ENCODE results near the gene SNRPB.

SNRPB gene

DNA sequence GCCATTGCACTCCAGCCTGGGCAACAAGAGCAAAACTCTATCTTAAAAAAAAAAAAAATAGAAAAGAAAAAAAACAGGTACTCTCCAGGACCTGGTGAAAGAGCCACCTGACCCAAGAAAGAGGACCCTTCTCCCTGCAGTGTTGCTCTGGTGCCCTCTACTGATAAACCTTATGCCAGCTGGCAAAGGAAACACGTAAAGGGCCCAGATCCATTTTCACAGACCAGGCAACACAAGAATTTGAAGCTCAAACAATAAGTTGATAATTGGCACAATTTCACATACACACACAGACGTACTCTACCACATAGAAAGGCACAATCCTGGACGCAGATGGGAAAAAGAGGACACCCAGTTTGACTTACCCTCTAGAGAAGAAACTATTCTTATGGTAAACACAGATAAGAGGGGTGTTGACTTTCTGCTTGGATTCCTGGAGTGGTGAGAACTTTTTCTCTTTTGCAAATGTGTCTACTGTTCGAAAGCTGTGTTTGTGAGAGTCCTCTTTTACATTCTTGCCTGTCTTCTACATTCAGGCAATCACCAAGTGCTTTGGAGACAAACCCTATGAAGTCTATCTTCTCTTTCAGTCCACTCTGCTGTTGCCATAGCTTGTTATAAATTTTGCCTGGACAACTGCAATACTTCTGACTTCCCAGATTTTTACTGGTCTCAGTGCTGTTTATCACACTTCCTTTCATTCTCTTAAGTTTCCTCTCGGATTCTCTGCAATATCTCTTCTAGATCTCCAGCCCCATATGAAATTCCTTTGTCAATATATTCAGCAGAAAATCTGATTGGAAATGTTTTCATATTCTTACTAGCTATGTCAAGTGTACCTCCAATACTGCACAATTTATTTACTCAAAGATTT lies 6.4 kb upstream of the SNRPB start:
- no peak for DNase-seq
- intact Hi-C loops (cut with DNase I) = no loop called here

DNA sequence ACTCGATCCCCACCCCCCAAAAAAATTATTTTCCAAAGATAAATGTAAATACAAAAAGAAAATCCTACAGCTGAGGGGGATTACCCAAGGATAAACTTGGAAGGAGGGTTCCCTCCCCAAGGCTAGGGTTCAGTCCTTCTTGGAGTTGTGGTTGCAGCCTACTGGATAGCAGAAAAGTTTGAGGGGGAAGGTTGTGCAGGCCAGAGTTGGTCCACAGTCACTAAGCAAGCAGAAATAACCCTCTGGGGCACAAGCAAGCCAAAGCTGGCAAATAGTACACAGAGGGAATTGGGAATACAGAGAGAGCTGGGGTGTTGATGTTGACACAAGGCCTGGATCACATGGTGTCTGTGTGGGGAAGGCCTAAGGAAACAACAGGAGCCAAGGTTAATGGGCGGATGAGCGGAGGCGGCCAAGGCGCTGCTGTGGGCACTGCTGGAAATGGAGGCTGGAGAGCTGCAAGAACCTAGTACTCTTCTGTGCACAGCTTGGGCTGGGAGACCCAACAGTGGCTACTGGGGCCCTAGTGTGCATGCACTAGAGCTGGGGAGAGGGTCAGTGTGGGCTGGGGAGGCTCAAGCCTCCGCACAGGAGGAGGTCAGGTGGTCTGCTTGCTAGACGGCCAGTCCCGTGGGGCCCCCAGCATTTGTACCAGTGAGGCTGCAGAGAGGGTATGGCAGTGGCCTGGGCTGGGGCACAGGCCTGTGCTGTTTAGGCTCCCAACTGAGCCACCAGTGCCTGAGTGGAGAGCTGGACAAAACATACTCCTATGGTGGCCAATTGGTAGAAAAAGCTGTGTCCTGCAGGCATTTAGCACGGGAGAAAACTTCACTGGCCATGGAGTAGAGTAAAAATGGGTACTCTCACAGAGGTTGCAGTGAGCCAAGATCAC lies 5.5 kb upstream of the SNRPB start:
- DNase-seq = no peak

DNA sequence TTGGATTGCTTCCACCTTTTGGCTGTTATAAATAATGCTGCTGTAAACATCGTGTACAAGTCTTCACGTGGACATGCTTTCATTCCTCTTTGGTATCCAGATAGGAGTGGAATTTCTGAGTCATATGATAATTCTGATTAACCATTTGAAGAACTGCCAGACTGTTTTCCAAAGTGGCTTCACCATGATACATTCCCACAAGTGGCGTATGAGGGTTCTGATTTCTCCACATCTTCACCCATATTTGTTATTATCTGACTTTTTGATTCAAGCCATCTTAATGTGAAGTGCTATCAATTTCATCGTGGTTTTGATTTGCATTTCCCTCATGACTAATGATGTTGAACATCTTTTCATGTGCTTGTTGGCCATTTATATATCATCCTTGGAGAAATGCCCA lies 2.9 kb upstream of the SNRPB start:
- intact Hi-C loops (cut with DNase I) = loop anchor here (5.0 kb wide), 2 partner anchors 49 to 179 kb away; partner anchors contain the start of gene NOP56
- DNase-seq = no peak

More for the DNA sequence above, 5.5 kb upstream of the SNRPB start:
- intact Hi-C loops (cut with DNase I) = no loop called here

DNA sequence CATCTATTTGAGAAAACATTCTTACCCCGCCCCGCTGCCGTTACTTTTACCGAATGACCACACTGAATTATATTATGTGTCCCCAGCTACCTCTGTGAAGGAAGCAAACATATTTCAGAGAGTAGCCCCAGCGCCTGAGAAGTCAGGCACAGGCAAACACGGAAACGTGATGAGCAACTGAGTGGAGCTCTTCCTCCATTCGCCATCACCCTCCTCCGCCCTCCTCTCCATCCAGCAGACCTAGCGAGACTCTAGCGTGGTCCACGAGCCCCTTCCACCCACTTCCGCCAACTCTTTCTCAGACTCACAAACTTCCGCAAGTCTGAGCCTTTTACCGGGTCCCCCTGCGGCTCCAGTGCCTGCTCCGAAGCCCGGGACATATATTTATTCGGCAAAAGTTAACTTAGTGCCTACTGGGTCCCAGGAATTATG lies 582 bp downstream of the SNRPB start:
- peak in 6 of 10 donors; percentile 8 to 84 (median 57) for DNase-seq
- intact Hi-C loops (cut with DNase I) = loop anchor here (2.0 to 5.0 kb wide), 3 partner anchors 39 to 182 kb away; partner anchors contain the start of genes NOP56 and ZNF343

DNA sequence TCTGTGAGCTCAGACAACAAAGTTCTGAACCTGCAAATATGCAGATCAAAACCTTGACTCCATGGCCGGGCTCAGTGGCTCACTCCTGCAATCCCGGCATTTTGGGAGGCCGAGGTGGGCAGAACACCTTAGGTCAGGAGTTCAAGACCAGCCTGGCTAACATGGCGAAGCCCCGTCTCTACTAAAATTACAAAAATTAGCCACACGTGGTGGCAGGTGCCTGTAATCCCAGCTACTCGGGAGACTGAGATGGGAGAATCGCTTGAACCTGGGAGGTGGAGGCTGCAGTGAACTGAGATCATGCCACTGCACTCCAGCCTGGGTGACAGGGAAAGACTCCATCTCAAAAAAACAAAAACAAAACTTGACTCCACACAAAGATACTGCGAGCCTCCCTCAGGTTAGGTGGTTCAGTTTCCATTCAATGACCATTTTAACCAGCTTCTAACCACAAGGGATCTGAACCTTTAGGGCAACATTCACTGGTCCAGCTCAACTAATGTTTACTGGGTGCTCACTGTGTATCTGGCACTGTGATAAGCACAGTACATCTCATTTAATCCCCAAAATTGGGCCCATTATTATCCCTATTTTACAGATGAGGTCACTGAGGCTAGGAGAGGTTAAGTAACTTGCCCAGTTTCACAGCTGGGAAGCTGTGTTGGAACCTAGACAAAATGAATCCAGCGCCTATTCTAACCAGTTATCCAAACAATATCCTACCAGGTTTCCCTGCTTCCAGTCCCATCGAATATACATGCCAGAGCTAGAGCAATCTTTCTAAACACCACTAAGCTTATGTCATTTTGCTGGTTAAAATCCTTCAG lies 1.8 kb downstream of the SNRPB start:
- intact Hi-C loops (cut with DNase I) = no loop called here
- DNase-seq = peak in 1 of 10 donors; percentile 79

DNA sequence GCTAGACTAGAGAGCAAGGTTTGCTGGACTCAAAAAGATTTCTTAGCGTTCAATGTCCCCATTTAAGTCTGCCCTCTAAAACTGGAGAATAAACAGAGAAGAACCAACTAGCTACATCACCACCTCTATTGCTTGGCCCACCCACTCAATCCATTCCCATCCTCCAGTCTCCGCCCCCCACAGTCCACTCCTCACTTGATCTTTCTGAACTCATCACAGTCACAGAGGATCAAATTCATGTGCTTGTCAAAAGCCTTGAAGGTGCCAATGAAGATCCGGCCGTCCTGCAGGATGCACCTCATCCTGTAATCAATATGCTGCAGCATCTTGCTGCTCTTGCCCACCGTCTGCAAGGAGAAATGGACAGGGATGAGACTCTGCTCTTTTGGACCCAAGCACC lies 3.2 kb downstream of the SNRPB start:
- intact Hi-C loops (cut with DNase I) = no loop called here

DNA sequence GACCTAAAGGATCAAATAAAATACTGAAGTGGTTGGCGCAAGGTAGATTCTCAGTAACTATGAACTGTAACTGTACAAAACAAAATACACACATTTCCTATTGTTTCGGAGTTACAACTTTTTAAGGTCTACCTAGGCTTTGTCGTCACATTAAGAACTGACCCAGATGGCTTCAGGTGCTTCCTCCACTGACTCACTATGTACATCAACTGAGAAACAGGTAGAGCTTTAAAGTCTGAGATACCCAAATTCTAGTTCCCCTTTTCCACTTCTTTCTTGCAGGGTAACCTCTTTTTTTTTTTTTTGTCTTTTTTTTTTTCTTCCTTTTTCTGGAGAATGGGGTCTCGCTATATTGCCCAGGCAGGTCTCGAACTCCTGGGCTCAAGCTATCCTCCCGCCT lies 5.5 kb downstream of the SNRPB start:
- intact Hi-C loops (cut with DNase I) = no loop called here
- no peak for DNase-seq

More for the DNA sequence above, 3.2 kb downstream of the SNRPB start:
- no peak for DNase-seq

DNA sequence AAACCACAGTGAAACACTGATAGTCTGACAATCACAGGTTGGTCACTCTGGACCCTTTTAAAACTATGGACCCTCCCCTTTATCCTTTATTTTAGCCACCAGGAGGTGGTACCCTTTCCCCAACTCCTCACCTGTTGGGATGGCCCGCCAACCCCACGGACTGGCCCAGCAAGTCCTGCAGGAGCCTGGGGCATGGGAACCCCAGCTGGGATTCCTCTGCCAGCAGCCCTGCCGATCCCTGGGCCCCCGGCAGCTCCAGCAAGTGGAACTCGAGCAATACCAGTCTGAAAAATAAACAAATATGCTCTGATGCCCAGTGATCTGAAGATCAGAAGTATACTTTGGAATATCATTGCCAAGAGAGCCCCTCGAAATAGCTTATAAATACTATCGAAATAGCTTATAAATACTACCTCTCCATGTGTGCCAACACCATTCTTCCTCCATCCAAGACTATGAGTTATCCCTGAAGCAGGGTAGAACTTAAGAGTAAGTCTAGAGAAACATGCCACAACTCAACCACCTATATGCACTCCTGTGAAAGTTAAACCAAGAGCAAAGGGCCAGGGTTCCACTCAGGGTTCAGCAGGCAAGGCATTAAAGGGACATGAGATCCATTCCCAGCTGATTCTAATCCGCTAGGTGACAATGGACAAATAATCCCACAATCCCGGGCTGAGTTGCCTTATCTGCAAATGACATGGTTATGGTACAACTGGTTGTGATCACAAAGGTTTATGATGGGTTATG lies 6.8 kb downstream of the SNRPB start:
- intact Hi-C loops (cut with DNase I) = no loop called here
- DNase-seq = no peak

DNA sequence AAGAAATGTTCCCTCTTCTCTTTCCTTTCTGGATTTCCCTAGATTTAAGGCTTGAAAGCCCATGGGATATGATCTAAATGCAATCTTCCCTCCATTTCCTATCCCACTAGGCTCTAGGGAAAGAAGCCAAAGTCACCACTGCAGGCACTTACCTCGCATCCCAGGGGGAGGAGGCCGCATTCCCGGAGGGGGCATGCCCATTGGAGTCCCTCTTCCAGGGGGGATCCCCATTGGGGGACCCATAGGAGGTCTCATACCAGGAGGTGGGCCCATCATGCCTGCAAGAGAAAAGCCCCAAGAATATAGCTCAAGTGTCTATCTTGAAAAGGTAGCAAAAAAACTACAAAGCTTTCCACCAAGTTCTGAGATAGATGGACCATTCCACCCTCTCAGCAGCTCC lies 8.1 kb downstream of the SNRPB start:
- DNase-seq = no peak
- intact Hi-C loops (cut with DNase I) = no loop called here

DNA sequence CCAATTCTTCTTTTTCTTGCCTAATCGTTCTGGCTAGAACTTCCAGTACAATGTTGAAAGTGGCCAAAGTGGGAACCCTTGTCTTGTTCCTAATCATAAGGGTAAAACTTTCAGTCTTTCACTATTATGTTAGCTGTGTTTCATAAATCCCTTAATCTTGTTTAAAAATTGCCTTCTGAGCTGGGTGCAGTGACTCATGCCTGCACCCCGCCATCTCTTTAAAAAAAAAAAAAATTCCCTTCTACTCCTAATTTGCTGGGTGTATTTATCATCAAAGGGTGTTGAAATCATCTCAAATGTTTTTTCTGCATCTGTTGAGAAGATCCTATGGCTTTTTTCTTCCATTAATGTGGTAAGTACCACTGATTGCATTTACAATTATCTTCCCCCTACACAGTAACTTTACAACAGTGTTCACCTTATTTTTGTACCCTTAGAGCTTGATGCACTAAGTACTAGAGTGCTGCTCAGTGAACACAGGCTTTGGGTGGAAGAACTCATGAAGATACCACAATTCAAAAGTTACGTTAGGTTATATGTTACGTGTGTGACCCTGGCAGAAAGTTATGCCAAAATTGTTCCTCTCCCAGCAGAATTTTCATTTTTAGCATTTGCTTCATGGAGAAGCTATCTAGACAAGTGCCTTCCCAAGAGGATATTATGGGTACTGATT lies 9.7 kb downstream of the SNRPB start:
- no peak for DNase-seq
- intact Hi-C loops (cut with DNase I) = no loop called here

DNA sequence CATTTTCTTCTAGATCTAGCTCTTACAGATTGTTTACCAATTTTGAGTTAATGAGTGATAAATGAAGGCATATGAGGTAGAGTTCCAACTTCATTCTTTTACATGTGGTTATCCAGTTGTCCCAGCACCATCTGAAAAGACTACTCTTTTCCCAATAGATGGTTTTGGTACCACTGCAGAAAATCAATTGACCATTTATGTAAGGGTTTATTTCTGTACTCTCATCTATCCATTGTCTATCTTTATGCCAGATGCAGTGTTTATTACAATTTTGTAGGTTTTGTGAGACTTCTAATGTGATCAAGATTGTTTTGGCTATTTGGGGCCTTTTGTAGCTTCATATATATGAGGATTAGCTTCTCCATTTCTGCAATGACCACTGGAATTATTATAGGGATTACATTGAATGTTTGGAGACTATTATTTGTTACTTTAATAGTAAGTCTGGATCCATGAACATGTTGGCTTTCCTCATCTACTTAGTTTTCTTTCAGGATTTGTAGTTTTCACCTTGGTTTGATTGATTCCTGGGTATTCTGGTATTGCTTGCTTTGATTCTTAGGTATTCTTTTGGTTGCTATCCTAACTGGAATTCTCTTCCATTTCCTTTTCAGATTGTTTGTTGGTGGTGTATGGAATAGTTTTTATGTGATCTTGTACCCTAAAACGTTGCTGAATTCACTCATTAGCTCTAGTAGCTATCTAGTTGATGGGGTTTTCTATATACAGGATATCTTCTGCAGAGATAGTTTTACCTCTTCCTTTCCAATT lies 10.4 kb downstream of the SNRPB start:
- DNase-seq = no peak
- intact Hi-C loops (cut with DNase I) = loop anchor here (10.0 kb wide), 1 partner anchor 695 kb away; no protein-coding TSS in a partner anchor

DNA sequence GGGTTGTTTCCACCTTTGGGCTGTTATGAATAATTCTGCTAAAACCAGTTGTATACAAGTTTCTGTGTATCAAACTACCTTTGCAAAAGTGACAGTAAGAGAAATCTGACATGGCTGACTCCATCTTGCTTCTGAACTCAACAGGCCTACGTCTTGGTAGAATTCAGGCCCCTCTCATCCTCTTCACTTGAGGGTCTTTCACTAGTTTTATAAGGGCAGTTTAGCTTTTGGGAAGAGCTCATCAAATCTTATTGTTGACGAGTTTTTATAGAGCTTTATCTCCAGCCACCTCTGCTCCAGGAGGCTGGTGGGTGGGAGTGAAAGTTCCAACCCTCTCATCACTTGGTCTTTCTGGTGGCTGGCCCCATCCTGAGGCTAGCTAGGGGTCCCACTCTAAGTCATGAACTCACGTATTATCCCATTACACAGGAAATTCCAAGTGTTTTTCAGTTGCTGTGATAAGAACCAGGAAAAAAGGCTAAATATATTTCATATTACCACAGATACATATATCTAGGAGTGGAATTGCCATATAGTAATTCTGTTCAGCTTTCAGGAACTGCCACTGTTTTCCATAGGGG lies 11.6 kb downstream of the SNRPB start:
- intact Hi-C loops (cut with DNase I) = loop anchor here (10.0 kb wide), 1 partner anchor 694 kb away; no protein-coding TSS in a partner anchor
- no peak for DNase-seq

DNA sequence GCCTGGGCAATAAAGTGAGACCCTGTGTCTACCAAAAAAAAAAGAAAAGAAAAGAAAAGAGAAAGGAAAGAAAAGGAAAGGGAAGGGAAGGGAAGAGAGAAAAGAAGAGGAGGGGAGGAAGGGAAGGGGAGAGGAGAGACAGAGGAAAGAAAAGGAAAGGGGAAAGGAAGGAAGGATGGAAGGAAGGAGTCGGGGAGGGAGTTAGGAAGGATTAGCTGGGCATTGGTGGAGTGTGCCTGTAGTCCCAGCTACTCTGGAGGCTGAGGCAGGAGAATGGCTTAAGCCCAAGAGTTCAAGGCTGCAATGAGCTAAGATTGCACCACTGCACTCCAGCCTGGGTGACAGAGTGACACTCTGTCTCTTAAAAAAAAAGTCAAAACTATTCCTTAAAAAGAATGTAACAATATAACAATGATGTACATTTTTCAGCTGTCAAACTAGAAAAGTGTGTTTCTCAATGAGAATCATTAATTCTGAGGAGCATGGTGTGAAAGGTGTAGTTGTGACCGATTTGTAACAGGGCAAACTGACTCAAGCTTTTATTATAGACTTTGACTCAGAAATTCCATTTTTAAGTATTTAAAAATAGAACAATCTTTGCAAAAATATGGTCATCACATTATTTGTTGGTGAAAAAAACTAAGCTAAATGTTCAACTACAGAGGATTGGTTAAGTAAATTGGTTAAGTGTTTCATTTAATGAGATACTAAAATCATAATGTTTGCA lies 14.7 kb downstream of the SNRPB start:
- intact Hi-C loops (cut with DNase I) = loop anchor here (10.0 kb wide), 1 partner anchor 691 kb away; no protein-coding TSS in a partner anchor
- DNase-seq = no peak

DNA sequence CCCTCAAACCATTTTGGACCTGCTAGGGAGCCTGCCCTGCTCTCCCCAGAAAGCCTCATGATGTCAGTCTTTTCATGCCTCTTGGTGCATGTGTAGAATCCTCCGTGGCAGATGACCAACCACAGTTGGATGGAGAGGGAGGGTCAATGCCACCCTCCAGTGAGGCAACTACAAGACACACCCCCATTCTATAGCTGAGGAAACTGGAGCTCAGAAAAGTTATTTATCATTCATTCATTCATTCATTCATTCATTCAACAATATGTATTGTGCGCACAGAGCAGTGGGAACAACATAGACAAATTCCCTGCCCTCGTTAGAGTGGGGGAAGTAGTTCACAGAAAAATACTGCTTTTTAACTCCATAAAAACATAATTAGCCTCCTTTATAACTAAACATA lies 16.8 kb downstream of the SNRPB start:
- intact Hi-C loops (cut with DNase I) = loop anchor here (1.0 to 10.0 kb wide), 3 partner anchors 246 to 689 kb away; no protein-coding TSS in a partner anchor
- no peak for DNase-seq

DNA sequence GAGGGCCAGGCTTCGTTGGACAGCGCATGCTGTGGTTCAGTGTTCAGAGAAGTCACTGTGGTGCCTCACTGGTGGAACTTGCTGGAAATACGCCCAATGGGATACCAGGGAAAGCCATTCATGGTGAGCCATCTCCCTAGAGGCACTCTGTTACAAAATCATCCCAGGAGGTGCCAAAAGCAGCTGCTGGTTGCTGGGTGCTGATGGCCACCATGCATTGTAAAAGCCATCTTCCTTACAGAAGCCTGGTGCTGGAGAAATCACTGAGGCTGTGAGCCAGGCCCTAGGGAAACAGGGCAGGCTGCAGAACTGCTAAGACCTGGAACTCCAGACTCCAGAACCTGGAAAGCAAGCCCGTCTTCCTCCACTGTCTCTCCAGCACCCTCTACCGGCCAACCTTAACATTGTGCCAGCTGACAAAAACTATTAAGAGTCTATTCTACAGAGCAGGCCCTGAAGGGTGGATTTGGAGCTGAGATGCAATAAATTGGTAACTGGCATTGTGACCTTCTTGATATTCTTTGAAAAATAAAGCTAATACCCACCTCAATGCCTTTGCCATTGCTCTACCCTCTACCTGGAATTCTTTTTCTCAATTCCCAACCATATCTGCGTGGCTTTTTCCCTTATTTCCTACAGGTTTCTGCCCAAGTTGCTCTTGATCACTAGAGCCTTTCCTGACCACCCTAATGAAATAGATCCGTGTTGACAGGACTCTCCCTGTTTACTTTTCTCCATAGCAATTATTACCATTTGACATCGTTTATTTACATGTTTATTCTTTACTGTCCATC lies 18.5 kb downstream of the SNRPB start:
- peak; percentile 56 to 94 (median 80) for DNase-seq
- intact Hi-C loops (cut with DNase I) = loop anchor here (1.0 to 10.0 kb wide), 3 partner anchors 102 to 687 kb away; no protein-coding TSS in a partner anchor

DNA sequence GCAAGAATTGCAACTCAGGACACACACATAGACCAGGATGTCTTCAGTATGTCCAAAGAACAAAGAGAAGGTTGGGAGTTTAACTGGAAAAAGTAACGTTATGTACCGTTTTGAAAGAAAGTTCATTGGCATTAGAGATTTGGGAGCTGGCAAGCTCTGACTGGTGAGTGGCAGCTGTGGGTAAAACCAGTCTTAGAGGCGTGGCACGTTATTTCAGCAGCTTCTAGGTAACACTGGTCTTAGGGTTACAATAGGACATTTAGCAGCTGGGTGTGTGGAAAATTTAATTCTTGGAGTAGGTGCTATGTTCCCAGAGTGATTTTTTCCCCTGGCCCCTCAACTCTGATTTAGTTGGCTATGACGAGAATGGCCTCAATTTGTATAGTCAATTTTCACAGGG lies 19.2 kb downstream of the SNRPB start:
- intact Hi-C loops (cut with DNase I) = loop anchor here (5.0 to 10.0 kb wide), 2 partner anchors 484 to 687 kb away; no protein-coding TSS in a partner anchor
- no peak for DNase-seq
